ENCODE measurements around the gene IL1F10. TPM values are rescaled to one million over a fixed set of nuclear protein-coding genes. Genes with fewer than 3 reads are reported as not detected.
A peak's percentile ranks its signal among the peaks of the same experiment; 100 is the strongest.

The IL1F10 gene
- polyA plus RNA-seq: not detected
- long read RNA-seq, donor 1: 0 reads
- long read RNA-seq, donor 2: 0 reads
- long read RNA-seq, donor 3: 0 reads
- long read RNA-seq, donor 4: 0 reads
- long read RNA-seq, donor 5: 0 reads
- long read RNA-seq, donor 6: 0 reads
- long read RNA-seq, donor 7: 0 reads
- long read RNA-seq, donor 8: 0 reads
- long read RNA-seq, donor 9: 0 reads
- long read RNA-seq, donor 10: 0 reads
- long read RNA-seq, donor 11: 0 reads

GRCh38 chr2:113067681-113068080 is at the start of gene IL1F10:
Gene IL1F10, plus strand, starts transcription at chr2:113067970. Its CDS starts 4,769 bp downstream, at chr2:113072739.
- Histone ChIP-seq H3K4me3 (ENCODE audit: low read length) (no peak within 1 kb of the TSS), H3K36me3 (ENCODE audit: control insufficient read depth, insufficient read depth, low read length) (no peaks in the 10 kb centered on the region), H3K27ac (ENCODE audit: low read length) (peak within 1 kb of the TSS; percentile 83), H3K9me3 (ENCODE audit: control insufficient read depth, low read depth, low read length) (no peaks in the 10 kb centered on the region), H3K27me3 (ENCODE audit: control insufficient read depth, insufficient read depth, low read length) (no peaks in the 10 kb centered on the region), H3K4me1 (ENCODE audit: control insufficient read depth, insufficient read depth, low read length) (peaks cover 22% of the 10 kb centered on the region)
- WGBS (ENCODE audit: insufficient coverage, low lambda C conversion rate): no CpG with 5 or more reads among the region's 3 CpGs
- no peak for DNase-seq

GRCh38 chr2:113018509-113018908 is 49.3 kb upstream of the IL1F10 start:
- Histone ChIP-seq H3K27ac (ENCODE audit: low read length) (no peak overlapping the region), H3K4me1 (ENCODE audit: control insufficient read depth, insufficient read depth, low read length) (no peaks in the 10 kb centered on the region), H3K36me3 (ENCODE audit: control insufficient read depth, insufficient read depth, low read length) (no peaks in the 10 kb centered on the region), H3K27me3 (ENCODE audit: control insufficient read depth, insufficient read depth, low read length) (peaks cover 7% of the 10 kb centered on the region), H3K9me3 (ENCODE audit: control insufficient read depth, low read depth, low read length) (no peaks in the 10 kb centered on the region), H3K4me3 (ENCODE audit: low read length) (no peak overlapping the region)
- DNase-seq: no peak
- WGBS (ENCODE audit: insufficient coverage, low lambda C conversion rate): 86% methylated on average over 1 of the region's 3 CpGs

- WGBS (ENCODE audit: insufficient coverage, low lambda C conversion rate): 43% methylated on average over 3 of the region's 4 CpGs
- no peaks in the 10 kb centered on the region for H3K36me3 ChIP-seq (ENCODE audit: control insufficient read depth, insufficient read depth, low read length)
- no peaks in the 10 kb centered on the region for H3K9me3 ChIP-seq (ENCODE audit: control insufficient read depth, low read depth, low read length)
- no peak overlapping the region for H3K4me3 ChIP-seq (ENCODE audit: low read length)
- H3K27ac ChIP-seq (ENCODE audit: low read length): no peak overlapping the region
- peaks cover 16% of the 10 kb centered on the region for H3K27me3 ChIP-seq (ENCODE audit: control insufficient read depth, insufficient read depth, low read length)
- DNase-seq: no peak
- no peaks in the 10 kb centered on the region for H3K4me1 ChIP-seq (ENCODE audit: control insufficient read depth, insufficient read depth, low read length)
Observed at GRCh38 chr2:113021312-113021711, 46.5 kb upstream of the IL1F10 start.

- no peaks in the 10 kb centered on the region for H3K36me3 ChIP-seq (ENCODE audit: control insufficient read depth, insufficient read depth, low read length)
- H3K27ac ChIP-seq (ENCODE audit: low read length): no peak overlapping the region
- H3K4me1 ChIP-seq (ENCODE audit: control insufficient read depth, insufficient read depth, low read length): no peaks in the 10 kb centered on the region
- no peak overlapping the region for H3K4me3 ChIP-seq (ENCODE audit: low read length)
- no peak for DNase-seq
- no peaks in the 10 kb centered on the region for H3K9me3 ChIP-seq (ENCODE audit: control insufficient read depth, low read depth, low read length)
- WGBS (ENCODE audit: insufficient coverage, low lambda C conversion rate): no CpG with 5 or more reads among the region's 2 CpGs
- H3K27me3 ChIP-seq (ENCODE audit: control insufficient read depth, insufficient read depth, low read length): peaks cover 32% of the 10 kb centered on the region
Observed at GRCh38 chr2:113024764-113025163, 43.0 kb upstream of the IL1F10 start.

GRCh38 chr2:113025737-113026136 is 42.0 kb upstream of the IL1F10 start:
- no peaks in the 10 kb centered on the region for H3K4me1 ChIP-seq (ENCODE audit: control insufficient read depth, insufficient read depth, low read length)
- no peaks in the 10 kb centered on the region for H3K9me3 ChIP-seq (ENCODE audit: control insufficient read depth, low read depth, low read length)
- no peak overlapping the region for H3K4me3 ChIP-seq (ENCODE audit: low read length)
- no peaks in the 10 kb centered on the region for H3K36me3 ChIP-seq (ENCODE audit: control insufficient read depth, insufficient read depth, low read length)
- H3K27me3 ChIP-seq (ENCODE audit: control insufficient read depth, insufficient read depth, low read length): peaks cover 33% of the 10 kb centered on the region
- WGBS (ENCODE audit: insufficient coverage, low lambda C conversion rate): 60% methylated on average over 1 of the region's 2 CpGs
- no peak overlapping the region for H3K27ac ChIP-seq (ENCODE audit: low read length)
- DNase-seq: no peak

GRCh38 chr2:113027691-113028090 is 40.1 kb upstream of the IL1F10 start:
- Histone ChIP-seq H3K9me3 (ENCODE audit: control insufficient read depth, low read depth, low read length) (no peaks in the 10 kb centered on the region), H3K27me3 (ENCODE audit: control insufficient read depth, insufficient read depth, low read length) (peaks cover 39% of the 10 kb centered on the region), H3K36me3 (ENCODE audit: control insufficient read depth, insufficient read depth, low read length) (no peaks in the 10 kb centered on the region), H3K4me3 (ENCODE audit: low read length) (no peak overlapping the region), H3K4me1 (ENCODE audit: control insufficient read depth, insufficient read depth, low read length) (no peaks in the 10 kb centered on the region), H3K27ac (ENCODE audit: low read length) (no peak overlapping the region)
- WGBS (ENCODE audit: insufficient coverage, low lambda C conversion rate): no CpG with 5 or more reads among the region's 2 CpGs
- no peak for DNase-seq

GRCh38 chr2:113028112-113028511 is 39.7 kb upstream of the IL1F10 start:
- Histone ChIP-seq H3K36me3 (ENCODE audit: control insufficient read depth, insufficient read depth, low read length) (no peaks in the 10 kb centered on the region), H3K4me3 (ENCODE audit: low read length) (no peak overlapping the region), H3K4me1 (ENCODE audit: control insufficient read depth, insufficient read depth, low read length) (no peaks in the 10 kb centered on the region), H3K27me3 (ENCODE audit: control insufficient read depth, insufficient read depth, low read length) (peaks cover 36% of the 10 kb centered on the region), H3K9me3 (ENCODE audit: control insufficient read depth, low read depth, low read length) (no peaks in the 10 kb centered on the region), H3K27ac (ENCODE audit: low read length) (no peak overlapping the region)
- DNase-seq: no peak
- no CpG with 5 or more reads among the region's 1 CpG for WGBS (ENCODE audit: insufficient coverage, low lambda C conversion rate)

GRCh38 chr2:113032737-113033136 is 35.0 kb upstream of the IL1F10 start:
- no CpG with 5 or more reads among the region's 1 CpG for WGBS (ENCODE audit: insufficient coverage, low lambda C conversion rate)
- no peaks in the 10 kb centered on the region for H3K4me1 ChIP-seq (ENCODE audit: control insufficient read depth, insufficient read depth, low read length)

GRCh38 chr2:113034016-113034415 is 33.8 kb upstream of the IL1F10 start:
- H3K36me3 ChIP-seq (ENCODE audit: control insufficient read depth, insufficient read depth, low read length): no peaks in the 10 kb centered on the region
- 40% methylated on average over 1 of the region's 3 CpGs for WGBS (ENCODE audit: insufficient coverage, low lambda C conversion rate)
- H3K27ac ChIP-seq (ENCODE audit: low read length): no peak overlapping the region
- no peak overlapping the region for H3K4me3 ChIP-seq (ENCODE audit: low read length)
- peaks cover 16% of the 10 kb centered on the region for H3K27me3 ChIP-seq (ENCODE audit: control insufficient read depth, insufficient read depth, low read length)
- H3K4me1 ChIP-seq (ENCODE audit: control insufficient read depth, insufficient read depth, low read length): no peaks in the 10 kb centered on the region
- no peak for DNase-seq
- H3K9me3 ChIP-seq (ENCODE audit: control insufficient read depth, low read depth, low read length): no peaks in the 10 kb centered on the region

More at GRCh38 chr2:113032737-113033136, 35.0 kb upstream of the IL1F10 start:
- no peak overlapping the region for H3K27ac ChIP-seq (ENCODE audit: low read length)
- no peak for DNase-seq
- no peaks in the 10 kb centered on the region for H3K36me3 ChIP-seq (ENCODE audit: control insufficient read depth, insufficient read depth, low read length)
- H3K9me3 ChIP-seq (ENCODE audit: control insufficient read depth, low read depth, low read length): no peaks in the 10 kb centered on the region
- peaks cover 27% of the 10 kb centered on the region for H3K27me3 ChIP-seq (ENCODE audit: control insufficient read depth, insufficient read depth, low read length)
- no peak overlapping the region for H3K4me3 ChIP-seq (ENCODE audit: low read length)

GRCh38 chr2:113036763-113037162 is 31.0 kb upstream of the IL1F10 start:
- peaks cover 4% of the 10 kb centered on the region for H3K27me3 ChIP-seq (ENCODE audit: control insufficient read depth, insufficient read depth, low read length)
- H3K27ac ChIP-seq (ENCODE audit: low read length): no peak overlapping the region
- H3K4me1 ChIP-seq (ENCODE audit: control insufficient read depth, insufficient read depth, low read length): peaks cover 3% of the 10 kb centered on the region
- no peak overlapping the region for H3K4me3 ChIP-seq (ENCODE audit: low read length)
- DNase-seq: no peak
- no peaks in the 10 kb centered on the region for H3K36me3 ChIP-seq (ENCODE audit: control insufficient read depth, insufficient read depth, low read length)
- no peaks in the 10 kb centered on the region for H3K9me3 ChIP-seq (ENCODE audit: control insufficient read depth, low read depth, low read length)
- WGBS (ENCODE audit: insufficient coverage, low lambda C conversion rate): no CpG with 5 or more reads among the region's 9 CpGs

- no peak for DNase-seq
- peaks cover 3% of the 10 kb centered on the region for H3K4me1 ChIP-seq (ENCODE audit: control insufficient read depth, insufficient read depth, low read length)
- no peaks in the 10 kb centered on the region for H3K36me3 ChIP-seq (ENCODE audit: control insufficient read depth, insufficient read depth, low read length)
- no peak overlapping the region for H3K27ac ChIP-seq (ENCODE audit: low read length)
- whole genome bisulfite sequencing (ENCODE audit: insufficient coverage, low lambda C conversion rate): no CpG with 5 or more reads among the region's 3 CpGs
- no peaks in the 10 kb centered on the region for H3K9me3 ChIP-seq (ENCODE audit: control insufficient read depth, low read depth, low read length)
- no peak overlapping the region for H3K4me3 ChIP-seq (ENCODE audit: low read length)
- peaks cover 2% of the 10 kb centered on the region for H3K27me3 ChIP-seq (ENCODE audit: control insufficient read depth, insufficient read depth, low read length)
Observed at GRCh38 chr2:113038291-113038690, 29.5 kb upstream of the IL1F10 start.
